LNCAP (cell line): Measurements from ENCODE around the gene CPSF4L.

Experiments used
- TF ChIP-seq, protein P1 (sequence below): fragments of 450-650 bp; IDR thresholded peaks from 2 replicates; pipeline ENCODE4 v1.5.1; 2017; ENCODE audit warnings: mild to moderate bottlenecking

CPSF4L gene

DNA sequence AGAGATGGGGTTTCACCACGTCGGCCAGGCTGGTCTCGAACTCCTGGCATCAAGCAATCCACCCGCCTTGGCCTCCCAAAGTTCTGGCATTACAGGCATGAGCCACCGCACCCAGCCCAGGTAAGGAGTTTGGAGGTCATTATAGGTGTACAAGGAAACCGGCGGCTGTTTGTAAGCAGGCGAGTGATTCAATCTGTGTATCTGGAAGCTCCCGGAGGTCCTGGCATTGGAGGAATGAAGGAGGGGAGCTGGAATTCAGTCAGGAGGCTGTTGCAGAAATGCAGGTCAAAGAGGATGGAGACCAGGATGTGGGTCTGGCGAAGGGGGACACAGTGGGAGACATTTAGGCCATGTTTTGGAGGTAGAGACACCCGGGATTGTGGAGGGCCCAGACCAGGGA lies 31.4 kb upstream of the CPSF4L start:
- TF ChIP-seq, protein P1, sequence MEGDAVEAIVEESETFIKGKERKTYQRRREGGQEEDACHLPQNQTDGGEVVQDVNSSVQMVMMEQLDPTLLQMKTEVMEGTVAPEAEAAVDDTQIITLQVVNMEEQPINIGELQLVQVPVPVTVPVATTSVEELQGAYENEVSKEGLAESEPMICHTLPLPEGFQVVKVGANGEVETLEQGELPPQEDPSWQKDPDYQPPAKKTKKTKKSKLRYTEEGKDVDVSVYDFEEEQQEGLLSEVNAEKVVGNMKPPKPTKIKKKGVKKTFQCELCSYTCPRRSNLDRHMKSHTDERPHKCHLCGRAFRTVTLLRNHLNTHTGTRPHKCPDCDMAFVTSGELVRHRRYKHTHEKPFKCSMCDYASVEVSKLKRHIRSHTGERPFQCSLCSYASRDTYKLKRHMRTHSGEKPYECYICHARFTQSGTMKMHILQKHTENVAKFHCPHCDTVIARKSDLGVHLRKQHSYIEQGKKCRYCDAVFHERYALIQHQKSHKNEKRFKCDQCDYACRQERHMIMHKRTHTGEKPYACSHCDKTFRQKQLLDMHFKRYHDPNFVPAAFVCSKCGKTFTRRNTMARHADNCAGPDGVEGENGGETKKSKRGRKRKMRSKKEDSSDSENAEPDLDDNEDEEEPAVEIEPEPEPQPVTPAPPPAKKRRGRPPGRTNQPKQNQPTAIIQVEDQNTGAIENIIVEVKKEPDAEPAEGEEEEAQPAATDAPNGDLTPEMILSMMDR: no peak

DNA sequence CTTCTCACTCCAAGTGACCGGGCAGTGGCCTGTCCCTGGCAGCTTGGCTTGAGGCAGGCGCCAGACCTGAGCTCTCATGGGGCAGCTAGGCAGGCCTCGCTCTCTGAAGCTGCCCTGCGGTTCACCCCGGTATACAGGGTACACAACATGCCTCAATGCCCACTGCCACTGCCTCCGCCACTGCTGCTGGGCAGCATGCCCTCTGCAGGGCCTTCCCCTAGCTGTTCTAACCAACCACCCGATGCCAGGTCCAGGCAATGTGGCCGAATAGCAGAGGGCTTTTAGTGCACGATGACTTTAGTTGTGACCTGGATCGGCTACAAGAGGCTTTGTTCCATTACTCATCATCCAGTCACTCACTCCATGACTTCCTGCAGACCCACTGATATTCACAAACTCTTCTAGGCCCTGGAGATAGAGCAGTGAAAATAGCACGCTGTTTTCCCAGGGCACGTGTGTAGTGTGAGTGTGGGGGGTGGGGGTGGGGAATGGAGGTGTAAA lies 30.4 kb upstream of the CPSF4L start:
- TF ChIP-seq, protein P1: no peak

DNA sequence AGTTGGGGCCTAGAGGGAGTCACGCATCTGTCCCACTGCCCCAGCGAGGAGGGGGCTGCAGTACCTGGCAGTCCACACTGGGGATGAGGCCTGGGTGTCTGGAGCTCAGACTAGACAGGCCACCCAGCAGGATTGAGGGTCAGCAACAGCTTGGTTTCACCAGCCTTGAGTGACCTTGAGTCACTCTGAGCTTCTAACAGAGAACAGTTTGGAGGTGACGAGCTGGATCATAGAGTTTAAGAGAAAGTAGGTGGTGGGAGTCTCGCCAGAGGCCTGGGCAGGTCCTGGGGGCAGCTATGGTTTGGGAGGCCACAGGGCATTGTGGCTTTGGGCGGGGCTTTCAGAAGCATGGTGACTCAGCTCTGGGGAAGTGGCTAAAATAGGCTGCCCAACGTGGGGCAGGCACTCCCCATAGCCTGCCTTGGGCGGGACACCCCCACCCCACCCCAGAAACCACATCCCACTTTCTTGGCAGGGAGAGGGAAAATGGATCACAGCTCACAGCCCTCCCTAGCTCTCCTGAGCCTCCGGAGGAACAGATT lies 29.7 kb upstream of the CPSF4L start:
- TF ChIP-seq, protein P1: no peak

DNA sequence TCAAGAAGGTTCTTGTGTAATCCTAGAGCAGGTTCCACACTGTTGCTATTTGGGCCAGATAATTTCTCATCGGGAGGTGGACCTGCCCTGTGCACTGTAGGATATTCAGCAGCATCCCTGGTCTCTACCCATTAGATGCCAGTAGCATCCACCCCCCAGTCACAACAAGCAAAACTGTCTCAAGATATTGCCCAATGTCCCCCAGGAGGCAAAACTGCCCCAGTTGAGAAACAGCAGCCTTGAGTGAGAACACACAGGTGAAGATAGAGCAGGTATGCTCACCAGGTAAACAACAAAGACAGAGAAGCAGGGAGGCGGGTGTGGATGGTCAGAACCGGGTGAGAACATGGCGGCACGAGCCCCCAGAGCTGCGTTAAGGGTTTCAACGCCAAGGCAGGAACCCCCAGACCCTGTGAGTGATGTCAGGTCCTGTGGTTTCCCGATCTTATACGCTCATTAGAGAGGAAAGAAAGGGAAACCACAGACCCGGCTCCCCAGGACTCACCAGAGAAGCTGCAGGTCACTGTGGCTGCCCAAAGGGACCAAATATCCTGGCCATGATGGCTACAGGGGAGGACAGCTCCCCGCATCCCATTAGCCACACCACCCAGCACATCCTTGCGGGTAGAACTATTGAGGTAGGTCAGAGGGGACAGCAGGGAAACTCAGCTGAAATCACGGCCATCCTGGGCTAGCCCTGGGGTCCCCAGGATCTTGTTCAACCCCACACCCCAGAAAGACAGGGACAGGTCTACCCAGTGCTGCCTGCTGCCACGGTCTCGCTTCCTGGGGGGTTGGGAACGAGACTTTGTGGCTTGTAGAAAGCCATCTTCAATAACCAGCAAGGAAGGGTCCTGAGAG lies 28.9 kb upstream of the CPSF4L start:
- TF ChIP-seq, protein P1: no peak

DNA sequence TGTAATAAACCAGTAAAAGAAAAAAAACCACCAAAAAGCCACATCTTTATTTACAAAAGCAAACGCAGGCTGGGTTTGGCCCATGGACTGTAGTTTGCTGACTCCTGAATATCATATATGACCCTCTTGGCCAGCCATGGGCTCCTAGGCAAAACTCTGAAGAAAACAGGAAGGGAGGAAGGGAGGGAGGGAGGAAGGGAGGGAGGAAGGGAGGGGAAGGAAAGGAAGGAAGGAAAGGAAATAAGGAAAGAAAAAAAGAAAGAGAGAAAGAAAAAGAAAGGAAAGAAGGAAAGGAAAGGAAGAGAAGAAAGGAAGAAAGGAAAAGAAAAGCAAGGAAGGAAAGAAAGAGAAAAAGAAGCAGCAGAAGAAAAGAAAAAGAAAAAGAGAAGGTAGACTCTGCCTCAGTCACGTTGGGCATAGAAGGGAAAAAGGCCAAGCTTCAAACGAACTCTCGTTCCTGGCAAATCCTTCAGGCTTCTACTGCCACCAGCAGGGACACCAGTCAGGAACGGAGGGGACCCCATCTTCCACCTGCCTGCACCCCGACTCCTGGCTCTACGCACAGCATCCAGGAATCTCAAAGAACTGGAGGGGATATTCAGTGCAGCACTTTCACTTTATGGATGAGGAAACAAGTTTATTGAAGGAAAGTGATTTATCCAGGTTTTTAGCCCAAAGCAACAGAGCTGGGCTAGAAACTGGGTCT lies 28.0 kb upstream of the CPSF4L start:
- TF ChIP-seq, protein P1: no peak

DNA sequence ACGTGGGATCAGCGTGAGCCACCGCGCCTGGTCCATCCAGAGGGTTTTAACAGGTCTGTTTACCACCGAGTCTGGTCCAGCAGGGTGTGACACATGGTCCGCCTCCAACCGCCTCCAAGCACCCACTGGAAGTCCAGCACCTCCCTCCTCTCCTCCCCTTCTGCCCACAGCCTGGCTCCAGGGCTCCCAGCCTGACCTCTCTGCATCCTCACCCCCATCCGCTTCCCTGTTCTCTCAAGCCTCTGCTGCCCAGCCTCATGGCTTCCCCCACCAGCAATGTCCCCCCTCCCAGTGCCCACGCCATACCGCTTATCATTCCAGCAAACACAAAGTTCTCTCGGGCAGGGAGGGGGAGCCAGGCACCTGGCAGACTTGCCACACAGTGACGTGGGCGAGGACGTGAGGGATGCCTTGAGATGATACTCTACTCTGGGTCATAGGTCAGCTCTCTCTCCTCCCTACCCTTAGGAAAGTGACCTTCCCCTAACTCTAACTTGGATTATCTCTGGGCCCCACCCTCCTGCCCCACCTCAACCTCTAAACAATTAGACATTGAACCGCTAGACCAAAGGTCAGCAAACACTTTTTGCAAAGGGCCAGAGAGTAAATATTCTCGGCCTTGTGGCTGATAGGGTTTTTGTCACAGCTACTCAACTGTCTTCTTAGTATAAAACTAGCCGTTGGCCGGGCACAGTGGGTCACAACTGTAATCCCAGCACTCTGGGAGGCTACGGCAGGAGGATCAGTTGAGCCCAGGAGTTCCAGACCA lies 27.0 kb upstream of the CPSF4L start:
- TF ChIP-seq, protein P1: no peak

DNA sequence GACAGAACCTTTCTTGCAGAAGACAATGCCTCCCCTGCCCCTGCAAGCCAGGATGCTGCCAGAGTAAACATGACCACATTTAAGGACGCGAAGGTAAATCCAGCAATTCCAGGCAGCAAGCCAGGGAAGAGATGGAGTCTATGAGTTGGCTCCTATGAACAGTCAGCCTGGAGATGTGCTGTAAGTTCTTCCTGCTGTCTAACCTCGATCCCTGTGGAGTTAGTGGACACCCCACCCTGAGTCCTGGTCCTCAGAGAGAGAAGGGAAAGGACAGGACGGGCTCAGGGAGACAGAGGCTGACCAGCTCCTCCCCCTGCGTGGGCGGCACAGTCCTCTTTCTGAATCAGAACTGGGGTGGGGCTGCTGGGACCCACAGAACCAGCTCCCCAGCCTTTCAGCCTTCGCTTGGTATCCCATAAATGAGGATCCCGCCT lies 25.2 kb upstream of the CPSF4L start:
- TF ChIP-seq, protein P1: no peak
